Measurements from ENCODE around the gene SPDEF. TPM values are rescaled to one million over a fixed set of nuclear protein-coding genes. Genes with fewer than 3 reads are reported as not detected.

Gene SPDEF
- total and polyA plus RNA-seq, 10 of the 15 experiments (the other 5 are each of a cell fraction or from before 2014, with no cell fraction given) = not detected

- CTCF ChIA-PET = no interaction called here
- SMC1A ChIA-PET (ENCODE audit: uncharacterized antibody, unreplicated experiment) = no interaction called here
- in situ Hi-C loops (cut with MboI) (no loop called here), intact Hi-C loops (cut with micrococcal nuclease; ENCODE audit: unreplicated experiment) (no loop called here)
- Histone ChIP-seq H3K9me3 (replicated peaks; ENCODE audit: control insufficient read depth, insufficient read depth, low read length) (peaks cover 2% of the 10 kb centered on the region; the same call in 2 of the 3 replicates), H3K9ac (ENCODE audit: control insufficient read depth, insufficient read depth, low read length) (no peak overlapping the region), H3K36me3 (ENCODE audit: control insufficient read depth in 2 of 2, insufficient read depth in 2 of 2, low read length in 1 of 2) (no peaks in the 10 kb centered on the region), H2AFZ (ENCODE audit: control insufficient read depth, low read depth, low read length) (no peak overlapping the region), H4K20me1 (ENCODE audit: control insufficient read depth, insufficient read depth) (no peaks in the 10 kb centered on the region), H3K4me2 (ENCODE audit: control insufficient read depth, insufficient read depth) (no peak overlapping the region), H3K4me3 (no peak overlapping the region), H3K27ac (ENCODE audit: control insufficient read depth, insufficient read depth) (no peak overlapping the region), H3K27me3 (replicated peaks in 1 of 2; ENCODE audit: control insufficient read depth in 2 of 2, insufficient read depth in 2 of 2, low read length in 1 of 2) (no peaks in the 10 kb centered on the region; a peak in 1 of 4 replicates), H3K4me1 (ENCODE audit: control insufficient read depth, insufficient read depth, low read length) (no peaks in the 10 kb centered on the region), H3K79me2 (ENCODE audit: control insufficient read depth, insufficient read depth, low read length) (no peaks in the 10 kb centered on the region)
- no peak for DNase-seq (ENCODE audit: low read depth, low spot score)
- POLR2A ChIA-PET = no interaction called here
- 69% methylated on average over 10 of the region's 10 CpGs for WGBS (ENCODE audit: insufficient coverage, insufficient replicate concordance, low lambda C conversion rate, missing lambda C conversion rate)
- no peak for FAIRE-seq
- RAD21 ChIA-PET (ENCODE audit: unreplicated experiment) = no interaction called here
- no TSS peak for BruUV-seq (replicated peaks)
- TF ChIP-seq NR2F1 (conservative IDR thresholded peaks at IDR 0.05) (no peak), HDAC6 (IDR thresholded peaks at IDR 0.05; ENCODE audit: unreplicated experiment) (no peak), RCOR1 (conservative IDR thresholded peaks at IDR 0.05; ENCODE audit: low read depth, low read length) (no peak), SRF (IDR thresholded peaks at IDR 0.05; ENCODE audit: low read depth in 2 of 2, low read length in 2 of 2) (no peak), SMAD1 (IDR thresholded peaks at IDR 0.05; ENCODE audit: low read depth, partially characterized antibody) (no peak), SKIL (IDR thresholded peaks at IDR 0.05; ENCODE audit: low read depth, poor library complexity, severe bottlenecking) (no peak), FOXK2 (IDR thresholded peaks at IDR 0.05) (no peak), BMI1 (IDR thresholded peaks at IDR 0.05; ENCODE audit: borderline replicate concordance) (no peak), CBX3 (IDR thresholded peaks at IDR 0.05; ENCODE audit: borderline replicate concordance, low read depth) (no peak), ETV6 (conservative IDR thresholded peaks at IDR 0.05 in 1 of 2, IDR thresholded peaks at IDR 0.05 in 1 of 2; ENCODE audit: borderline replicate concordance in 1 of 2, low read depth in 1 of 2) (no peak), EP300 (IDR thresholded peaks at IDR 0.05; ENCODE audit: borderline replicate concordance in 1 of 2, control insufficient read depth in 1 of 2, low read depth in 2 of 2, low read length in 2 of 2) (no peak), TCF7 (IDR thresholded peaks at IDR 0.05; ENCODE audit: borderline replicate concordance) (no peak), ZSCAN29 (IDR thresholded peaks at IDR 0.05) (no peak), STAT3 (IDR thresholded peaks at IDR 0.05; ENCODE audit: low read depth, low read length) (no peak), RUNX3 (IDR thresholded peaks at IDR 0.05; ENCODE audit: low read length) (no peak)
- TF ChIP-seq, protein P1, sequence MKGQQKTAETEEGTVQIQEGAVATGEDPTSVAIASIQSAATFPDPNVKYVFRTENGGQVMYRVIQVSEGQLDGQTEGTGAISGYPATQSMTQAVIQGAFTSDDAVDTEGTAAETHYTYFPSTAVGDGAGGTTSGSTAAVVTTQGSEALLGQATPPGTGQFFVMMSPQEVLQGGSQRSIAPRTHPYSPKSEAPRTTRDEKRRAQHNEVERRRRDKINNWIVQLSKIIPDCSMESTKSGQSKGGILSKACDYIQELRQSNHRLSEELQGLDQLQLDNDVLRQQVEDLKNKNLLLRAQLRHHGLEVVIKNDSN (IDR thresholded peaks at IDR 0.05; ENCODE audit: borderline replicate concordance, extremely low read length, insufficient read depth, low read depth, low read length) = no peak
- ATAC-seq = no peak
Measured at GRCh38 chr6:34497411-34497810, 58.7 kb downstream of the SPDEF start.

Measured in GM12878 (cell line).